Measurements from ENCODE around the gene HSPBAP1.

Gene HSPBAP1

GRCh38 chr3:122793568-122794416 is at the start of gene HSPBAP1:
Gene HSPBAP1, minus strand, starts transcription at chr3:122793831. Its CDS starts 151 bp downstream, at chr3:122793680.
- DNase-seq (ENCODE audit: low read depth) = peak; percentile 84

GRCh38 chr3:122835590-122835989 is 42.0 kb upstream of the HSPBAP1 start:
- no peak for DNase-seq (ENCODE audit: low read depth)

GRCh38 chr3:122828281-122828680 is 34.6 kb upstream of the HSPBAP1 start:
- DNase-seq (ENCODE audit: low read depth) = no peak

- no peak for DNase-seq (ENCODE audit: low read depth)
Measured at GRCh38 chr3:122826278-122826677, 32.6 kb upstream of the HSPBAP1 start.

- no peak for DNase-seq (ENCODE audit: low read depth)
Measured at GRCh38 chr3:122825460-122825859, 31.8 kb upstream of the HSPBAP1 start.

GRCh38 chr3:122824465-122825381 is 31.1 kb upstream of the HSPBAP1 start:
- DNase-seq (ENCODE audit: low read depth) = no peak

- no peak for DNase-seq (ENCODE audit: low read depth)
Measured at GRCh38 chr3:122816587-122816986, 23.0 kb upstream of the HSPBAP1 start.

- DNase-seq (ENCODE audit: low read depth) = no peak
Measured at GRCh38 chr3:122810734-122811133, 17.1 kb upstream of the HSPBAP1 start.

- no peak for DNase-seq (ENCODE audit: low read depth)
Measured at GRCh38 chr3:122803977-122804376, 10.3 kb upstream of the HSPBAP1 start.

- no peak for DNase-seq (ENCODE audit: low read depth)
Measured at GRCh38 chr3:122802323-122802722, 8.7 kb upstream of the HSPBAP1 start.

- DNase-seq (ENCODE audit: low read depth) = no peak
Measured at GRCh38 chr3:122800706-122801237, 7.1 kb upstream of the HSPBAP1 start.

- no peak for DNase-seq (ENCODE audit: low read depth)
Measured at GRCh38 chr3:122800031-122800430, 6.4 kb upstream of the HSPBAP1 start.

- no peak for DNase-seq (ENCODE audit: low read depth)
Measured at GRCh38 chr3:122799322-122799721, 5.7 kb upstream of the HSPBAP1 start.

- no peak for DNase-seq (ENCODE audit: low read depth)
Measured at GRCh38 chr3:122797291-122797690, 3.7 kb upstream of the HSPBAP1 start.

- DNase-seq (ENCODE audit: low read depth) = no peak
Measured at GRCh38 chr3:122795674-122796195, 2.1 kb upstream of the HSPBAP1 start.

GRCh38 chr3:122794779-122795673 is 1.4 kb upstream of the HSPBAP1 start, which contains the start of gene SLC49A4:
Gene SLC49A4, plus strand, starts transcription at chr3:122795069. Its CDS starts 124 bp downstream, at chr3:122795193.
- peak; percentile 65 for DNase-seq (ENCODE audit: low read depth)

GRCh38 chr3:122794483-122794778 is 800 bp upstream of the HSPBAP1 start:
- no peak for DNase-seq (ENCODE audit: low read depth)

GRCh38 chr3:122789585-122790273 is 3.9 kb downstream of the HSPBAP1 start:
- no peak for DNase-seq (ENCODE audit: low read depth)

GRCh38 chr3:122787872-122788271 is 5.8 kb downstream of the HSPBAP1 start:
- DNase-seq (ENCODE audit: low read depth) = no peak

- no peak for DNase-seq (ENCODE audit: low read depth)
Measured at GRCh38 chr3:122786066-122786465, 7.6 kb downstream of the HSPBAP1 start.

- DNase-seq (ENCODE audit: low read depth) = no peak
Measured at GRCh38 chr3:122785231-122785630, 8.4 kb downstream of the HSPBAP1 start.
